ENCODE data around the gene LRRC8E.

- TF ChIP-seq TCF7L2 (IDR thresholded peaks at IDR 0.05; ENCODE audit: borderline replicate concordance, extremely low read depth, insufficient read depth, insufficient read length) (no peak), MAX (IDR thresholded peaks at IDR 0.05) (no peak), CTCF (IDR thresholded peaks at IDR 0.05 in 2 of 3, conservative IDR thresholded peaks at IDR 0.05 in 1 of 3; ENCODE audit: borderline replicate concordance in 1 of 3, insufficient read depth in 1 of 3, low read depth in 2 of 3, low read length in 2 of 3) (no peak), EZH2 (IDR thresholded peaks at IDR 0.05) (no peak), SIN3A (IDR thresholded peaks at IDR 0.05; ENCODE audit: low read depth) (no peak)
Observed at GRCh38 chr19:7897292-7897691, 9.0 kb downstream of the LRRC8E start.

Measured in HCT116 (cell line).